Esophagus squamous epithelium (tissue), 4 donors: ENCODE results near the gene BRME1.

Experiments used
- POLR2A ChIP-seq, 4 donors: fragments of 450-650 bp; IDR thresholded peaks; one replicate each; pipeline ENCODE4 v1.6.1; 2017; ENCODE audit warnings: antibody characterized with exemption in 4 of 4, mild to moderate bottlenecking in 4 of 4, moderate library complexity in 3 of 4
- TF ChIP-seq, protein P1 (sequence below), 6 experiments: fragments of 450-650 bp in 4 of 6; fragments of 200-600 bp in 2 of 6; sonication (generic) in 2 of 6; IDR thresholded peaks; one replicate each; pipeline ENCODE4 v1.5.1; 2016 to 2019; ENCODE audit warnings: antibody characterized with exemption in 6 of 6, mild to moderate bottlenecking in 4 of 6, moderate library complexity in 4 of 6

GRCh38 chr19:13877303-13877702 is 28.6 kb downstream of the BRME1 start:
- TF ChIP-seq, protein P1, sequence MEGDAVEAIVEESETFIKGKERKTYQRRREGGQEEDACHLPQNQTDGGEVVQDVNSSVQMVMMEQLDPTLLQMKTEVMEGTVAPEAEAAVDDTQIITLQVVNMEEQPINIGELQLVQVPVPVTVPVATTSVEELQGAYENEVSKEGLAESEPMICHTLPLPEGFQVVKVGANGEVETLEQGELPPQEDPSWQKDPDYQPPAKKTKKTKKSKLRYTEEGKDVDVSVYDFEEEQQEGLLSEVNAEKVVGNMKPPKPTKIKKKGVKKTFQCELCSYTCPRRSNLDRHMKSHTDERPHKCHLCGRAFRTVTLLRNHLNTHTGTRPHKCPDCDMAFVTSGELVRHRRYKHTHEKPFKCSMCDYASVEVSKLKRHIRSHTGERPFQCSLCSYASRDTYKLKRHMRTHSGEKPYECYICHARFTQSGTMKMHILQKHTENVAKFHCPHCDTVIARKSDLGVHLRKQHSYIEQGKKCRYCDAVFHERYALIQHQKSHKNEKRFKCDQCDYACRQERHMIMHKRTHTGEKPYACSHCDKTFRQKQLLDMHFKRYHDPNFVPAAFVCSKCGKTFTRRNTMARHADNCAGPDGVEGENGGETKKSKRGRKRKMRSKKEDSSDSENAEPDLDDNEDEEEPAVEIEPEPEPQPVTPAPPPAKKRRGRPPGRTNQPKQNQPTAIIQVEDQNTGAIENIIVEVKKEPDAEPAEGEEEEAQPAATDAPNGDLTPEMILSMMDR (IDR thresholded peaks at IDR 0.05), result no peak
- TF ChIP-seq POLR2A (IDR thresholded peaks at IDR 0.05), result no peak
